ENCODE measurements around the gene CLDN7.

DNA sequence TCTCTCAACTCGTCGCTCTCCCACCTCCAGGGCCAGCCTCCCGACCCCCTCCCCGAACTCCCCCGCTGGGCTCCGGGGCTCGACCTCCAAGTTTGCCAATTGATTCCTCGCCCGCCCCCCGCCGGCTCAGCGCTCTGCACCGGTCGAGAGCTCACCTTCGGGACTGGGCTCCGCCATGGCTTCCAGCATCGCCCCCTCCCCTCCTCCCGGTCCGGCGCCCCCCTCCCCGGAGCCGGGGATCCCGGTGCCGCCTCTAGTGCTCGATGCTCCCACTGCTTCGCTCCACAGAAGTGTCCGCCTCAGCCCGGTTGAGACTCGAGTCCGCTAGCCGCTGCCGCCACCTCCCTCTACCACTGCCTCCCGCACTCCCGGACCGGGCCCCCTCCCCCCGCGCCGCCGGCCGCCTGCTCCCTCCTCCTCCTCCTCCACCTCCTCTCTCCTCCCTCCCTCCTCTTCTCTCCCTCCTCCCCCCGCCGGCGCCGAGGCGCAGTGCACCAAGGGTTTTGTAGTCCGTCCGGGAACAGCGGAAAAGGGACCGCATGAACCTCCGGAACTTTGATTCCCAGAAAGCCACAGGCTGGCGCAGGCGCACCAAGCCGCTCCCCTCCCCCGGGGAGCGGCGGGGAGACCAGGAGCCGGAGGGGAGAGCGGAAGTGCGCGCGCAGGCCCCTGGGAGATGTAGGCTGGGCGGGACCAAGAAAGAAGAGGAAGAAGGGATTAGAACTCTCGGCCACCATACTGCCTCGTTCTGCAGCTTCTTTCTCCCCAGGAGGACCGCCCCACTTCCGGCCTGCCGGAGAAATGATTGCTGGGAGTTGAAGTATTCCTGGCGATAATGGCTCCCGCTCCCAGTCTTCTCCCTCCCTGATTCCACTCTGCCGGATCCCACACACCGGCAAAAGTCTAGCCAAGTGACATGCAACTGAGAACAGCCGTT, 22.9 kb downstream of the CLDN7 start, which contains the start of gene PHF23:
- TF ChIP-seq, protein P1, sequence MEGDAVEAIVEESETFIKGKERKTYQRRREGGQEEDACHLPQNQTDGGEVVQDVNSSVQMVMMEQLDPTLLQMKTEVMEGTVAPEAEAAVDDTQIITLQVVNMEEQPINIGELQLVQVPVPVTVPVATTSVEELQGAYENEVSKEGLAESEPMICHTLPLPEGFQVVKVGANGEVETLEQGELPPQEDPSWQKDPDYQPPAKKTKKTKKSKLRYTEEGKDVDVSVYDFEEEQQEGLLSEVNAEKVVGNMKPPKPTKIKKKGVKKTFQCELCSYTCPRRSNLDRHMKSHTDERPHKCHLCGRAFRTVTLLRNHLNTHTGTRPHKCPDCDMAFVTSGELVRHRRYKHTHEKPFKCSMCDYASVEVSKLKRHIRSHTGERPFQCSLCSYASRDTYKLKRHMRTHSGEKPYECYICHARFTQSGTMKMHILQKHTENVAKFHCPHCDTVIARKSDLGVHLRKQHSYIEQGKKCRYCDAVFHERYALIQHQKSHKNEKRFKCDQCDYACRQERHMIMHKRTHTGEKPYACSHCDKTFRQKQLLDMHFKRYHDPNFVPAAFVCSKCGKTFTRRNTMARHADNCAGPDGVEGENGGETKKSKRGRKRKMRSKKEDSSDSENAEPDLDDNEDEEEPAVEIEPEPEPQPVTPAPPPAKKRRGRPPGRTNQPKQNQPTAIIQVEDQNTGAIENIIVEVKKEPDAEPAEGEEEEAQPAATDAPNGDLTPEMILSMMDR (IDR thresholded peaks at IDR 0.05) = peak in 3 of 5 experiments; percentile 20 to 77 (median 70)
- TF ChIP-seq POLR2A (IDR thresholded peaks at IDR 0.05) (peak; percentile 80), EP300 (IDR thresholded peaks at IDR 0.05; ENCODE audit: low read depth) (peak; percentile 48)
